Testis (tissue), 2 donors: Measurements from ENCODE around the gene FHDC1.

Source experiments
- CTCF ChIP-seq, 3 experiments: fragments of 450-650 bp in 2 of 3; fragments of 200-600 bp in 1 of 3; sonication (generic) in 1 of 3; IDR thresholded peaks; one replicate each; pipeline ENCODE4 v1.5.1; 2016 to 2019; ENCODE audit warnings: antibody characterized with exemption in 3 of 3, mild to moderate bottlenecking in 2 of 3, moderate library complexity in 1 of 3
- POLR2A ChIP-seq: fragments of 450-650 bp; IDR thresholded peaks from one replicate; pipeline ENCODE4 v1.6.1; 2017; ENCODE audit warnings: antibody characterized with exemption, mild to moderate bottlenecking, moderate library complexity

GRCh38 chr4:152981842-152982241 lies 45.7 kb downstream of the FHDC1 start:
- no peak for TF ChIP-seq POLR2A
- TF ChIP-seq CTCF (IDR thresholded peaks at IDR 0.05): no peak
